ENCODE measurements around the gene RAX.

Gene RAX

GRCh38 chr18:59303006-59303405, 29.8 kb upstream of the RAX start:
- no CpG with 5 or more reads among the region's 2 CpGs for WGBS (ENCODE audit: extremely low coverage, insufficient coverage, insufficient read length)

GRCh38 chr18:59301929-59302328, 28.7 kb upstream of the RAX start:
- no peak overlapping the region for H2BK120ac ChIP-seq (ENCODE audit: insufficient read depth, low read length, poor library complexity)
- H3K18ac ChIP-seq (ENCODE audit: low read length) = no peak overlapping the region
- no peaks in the 10 kb centered on the region for H3K36me3 ChIP-seq (ENCODE audit: control insufficient read depth in 1 of 2, insufficient read depth in 2 of 2, low read length in 2 of 2)
- no peaks in the 10 kb centered on the region for H3K79me1 ChIP-seq (ENCODE audit: low read length)
- no peak overlapping the region for H3K4me3 ChIP-seq (ENCODE audit: low read depth, low read length)
- H3K9me3 ChIP-seq (ENCODE audit: insufficient read depth, low read depth, low read length) = no peaks in the 10 kb centered on the region
- no peak overlapping the region for H2AK5ac ChIP-seq (ENCODE audit: low read length)
- no peak overlapping the region for H2AFZ ChIP-seq (ENCODE audit: insufficient read depth, low read length, poor library complexity)
- H3K79me2 ChIP-seq (ENCODE audit: control insufficient read depth, insufficient read depth, low read length, poor library complexity) = no peaks in the 10 kb centered on the region
- no peak overlapping the region for H2BK12ac ChIP-seq (ENCODE audit: low read length)
- H3K23ac ChIP-seq (ENCODE audit: low read length) = no peak overlapping the region
- DNase-seq = no peak
- no peak overlapping the region for H3K14ac ChIP-seq (ENCODE audit: low read length)
- no peak overlapping the region for H3K4me2 ChIP-seq (ENCODE audit: low read length)
- H3K4ac ChIP-seq (ENCODE audit: low read depth, low read length) = no peak overlapping the region
- no peak overlapping the region for H4K12ac ChIP-seq (ENCODE audit: low read depth, low read length)
- no CpG with 5 or more reads among the region's 4 CpGs for WGBS (ENCODE audit: extremely low coverage, insufficient coverage, insufficient read length)
- H3K27ac ChIP-seq (ENCODE audit: low read depth, low read length) = no peak overlapping the region
- no peak overlapping the region for H4K8ac ChIP-seq (ENCODE audit: low read depth, low read length)
- no peaks in the 10 kb centered on the region for H3K27me3 ChIP-seq (ENCODE audit: insufficient read depth, low read length)
- no peak overlapping the region for H3K9ac ChIP-seq (ENCODE audit: low read length)
- H2BK5ac ChIP-seq (ENCODE audit: low read depth, low read length, poor library complexity) = no peak overlapping the region
- no peak overlapping the region for H4K91ac ChIP-seq (ENCODE audit: low read depth, low read length)
- H3K4me1 ChIP-seq (ENCODE audit: control insufficient read depth in 1 of 2, insufficient read depth in 2 of 2, low read length in 2 of 2) = no peaks in the 10 kb centered on the region

More at GRCh38 chr18:59303006-59303405, 29.8 kb upstream of the RAX start:
- Histone ChIP-seq H3K4me1 (ENCODE audit: control insufficient read depth in 1 of 2, insufficient read depth in 2 of 2, low read length in 2 of 2) (no peaks in the 10 kb centered on the region), H3K4me3 (ENCODE audit: low read depth, low read length) (no peak overlapping the region), H3K9ac (ENCODE audit: low read length) (no peak overlapping the region), H3K79me2 (ENCODE audit: control insufficient read depth, insufficient read depth, low read length, poor library complexity) (no peaks in the 10 kb centered on the region), H3K9me3 (ENCODE audit: insufficient read depth, low read depth, low read length) (no peaks in the 10 kb centered on the region), H3K4ac (ENCODE audit: low read depth, low read length) (no peak overlapping the region), H3K14ac (ENCODE audit: low read length) (no peak overlapping the region), H2AK5ac (ENCODE audit: low read length) (no peak overlapping the region), H2BK120ac (ENCODE audit: insufficient read depth, low read length, poor library complexity) (no peak overlapping the region), H3K27me3 (ENCODE audit: insufficient read depth, low read length) (no peaks in the 10 kb centered on the region), H3K27ac (ENCODE audit: low read depth, low read length) (no peak overlapping the region), H3K79me1 (ENCODE audit: low read length) (no peaks in the 10 kb centered on the region), H3K23ac (ENCODE audit: low read length) (no peak overlapping the region), H3K4me2 (ENCODE audit: low read length) (no peak overlapping the region), H2BK12ac (ENCODE audit: low read length) (no peak overlapping the region), H3K18ac (ENCODE audit: low read length) (no peak overlapping the region), H3K36me3 (ENCODE audit: control insufficient read depth in 1 of 2, insufficient read depth in 2 of 2, low read length in 2 of 2) (no peaks in the 10 kb centered on the region), H4K12ac (ENCODE audit: low read depth, low read length) (no peak overlapping the region), H4K8ac (ENCODE audit: low read depth, low read length) (no peak overlapping the region), H4K91ac (ENCODE audit: low read depth, low read length) (no peak overlapping the region), H2AFZ (ENCODE audit: insufficient read depth, low read length, poor library complexity) (no peak overlapping the region), H2BK5ac (ENCODE audit: low read depth, low read length, poor library complexity) (no peak overlapping the region)
- DNase-seq = no peak

DNA sequence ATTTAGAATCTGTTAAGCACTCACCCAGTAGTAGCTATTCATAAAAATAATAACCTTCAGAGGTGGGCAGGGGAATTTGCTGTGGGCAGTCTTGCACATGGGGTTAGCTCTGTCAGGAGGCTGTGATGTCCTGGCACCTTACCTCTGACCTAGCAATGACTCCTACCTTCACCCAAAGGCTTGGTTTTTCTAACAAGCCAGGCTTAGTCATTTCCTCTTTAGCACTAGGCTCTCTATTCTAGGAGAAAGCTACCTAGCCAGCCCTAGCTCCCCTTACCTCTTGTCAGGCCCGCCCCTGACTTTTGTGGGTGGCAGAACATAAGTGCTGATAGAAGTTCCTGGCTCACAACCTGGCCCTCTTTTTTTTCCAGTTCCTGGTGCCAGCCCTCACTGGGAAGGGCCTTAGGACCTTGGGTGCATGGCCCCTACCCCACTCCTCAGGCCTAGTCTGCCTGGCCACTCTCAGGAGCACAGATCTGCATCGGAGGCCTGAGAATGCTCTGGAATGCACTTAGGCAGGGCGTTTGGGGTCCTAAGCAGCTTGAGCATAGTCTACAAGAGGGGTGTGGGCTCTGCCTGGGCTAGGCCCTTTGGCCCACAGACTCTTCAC, 27.5 kb upstream of the RAX start:
- no peak overlapping the region for H3K9ac ChIP-seq (ENCODE audit: low read length)
- H3K4me3 ChIP-seq (ENCODE audit: low read depth, low read length) = no peak overlapping the region
- no peaks in the 10 kb centered on the region for H3K4me1 ChIP-seq (ENCODE audit: control insufficient read depth in 1 of 2, insufficient read depth in 2 of 2, low read length in 2 of 2)
- no peak overlapping the region for H4K91ac ChIP-seq (ENCODE audit: low read depth, low read length)
- no peak overlapping the region for H3K18ac ChIP-seq (ENCODE audit: low read length)
- H3K27me3 ChIP-seq (ENCODE audit: insufficient read depth, low read length) = no peaks in the 10 kb centered on the region
- H3K4ac ChIP-seq (ENCODE audit: low read depth, low read length) = no peak overlapping the region
- no peaks in the 10 kb centered on the region for H3K79me2 ChIP-seq (ENCODE audit: control insufficient read depth, insufficient read depth, low read length, poor library complexity)
- H2BK12ac ChIP-seq (ENCODE audit: low read length) = no peak overlapping the region
- no peak overlapping the region for H3K27ac ChIP-seq (ENCODE audit: low read depth, low read length)
- no peak overlapping the region for H3K4me2 ChIP-seq (ENCODE audit: low read length)
- no peak overlapping the region for H2BK120ac ChIP-seq (ENCODE audit: insufficient read depth, low read length, poor library complexity)
- no peak for DNase-seq
- H2AFZ ChIP-seq (ENCODE audit: insufficient read depth, low read length, poor library complexity) = no peak overlapping the region
- no peaks in the 10 kb centered on the region for H3K9me3 ChIP-seq (ENCODE audit: insufficient read depth, low read depth, low read length)
- no peak overlapping the region for H4K12ac ChIP-seq (ENCODE audit: low read depth, low read length)
- no peak overlapping the region for H3K14ac ChIP-seq (ENCODE audit: low read length)
- no peaks in the 10 kb centered on the region for H3K36me3 ChIP-seq (ENCODE audit: control insufficient read depth in 1 of 2, insufficient read depth in 2 of 2, low read length in 2 of 2)
- H3K79me1 ChIP-seq (ENCODE audit: low read length) = no peaks in the 10 kb centered on the region
- no peak overlapping the region for H2AK5ac ChIP-seq (ENCODE audit: low read length)
- no CpG with 5 or more reads among the region's 3 CpGs for WGBS (ENCODE audit: extremely low coverage, insufficient coverage, insufficient read length)
- H2BK5ac ChIP-seq (ENCODE audit: low read depth, low read length, poor library complexity) = no peak overlapping the region
- no peak overlapping the region for H3K23ac ChIP-seq (ENCODE audit: low read length)
- H4K8ac ChIP-seq (ENCODE audit: low read depth, low read length) = no peak overlapping the region

DNA sequence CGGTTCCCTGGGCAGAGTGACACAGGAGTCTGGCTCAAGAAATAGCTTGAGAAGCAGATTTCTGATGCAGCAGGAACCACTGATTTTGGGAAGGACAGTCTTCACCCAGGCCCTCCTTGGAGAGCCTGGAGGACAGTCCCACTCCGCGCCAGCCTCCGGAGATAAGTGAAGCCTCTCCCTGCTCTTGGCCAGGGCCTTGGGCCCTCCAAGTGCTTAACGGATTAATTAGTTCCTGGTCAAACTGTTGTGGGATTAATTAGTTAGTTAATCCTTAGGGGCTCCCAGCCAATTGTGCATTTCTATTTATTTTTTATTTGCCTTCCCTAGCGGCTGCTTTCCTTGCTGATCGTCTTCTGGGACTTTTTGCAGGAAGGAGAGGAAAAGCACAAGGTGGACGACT, 25.6 kb upstream of the RAX start:
- H3K27ac ChIP-seq (ENCODE audit: low read depth, low read length) = no peak overlapping the region
- H3K14ac ChIP-seq (ENCODE audit: low read length) = no peak overlapping the region
- no peak overlapping the region for H2AFZ ChIP-seq (ENCODE audit: insufficient read depth, low read length, poor library complexity)
- no peak overlapping the region for H3K23ac ChIP-seq (ENCODE audit: low read length)
- DNase-seq = no peak
- H3K4me2 ChIP-seq (ENCODE audit: low read length) = no peak overlapping the region
- H3K79me2 ChIP-seq (ENCODE audit: control insufficient read depth, insufficient read depth, low read length, poor library complexity) = no peaks in the 10 kb centered on the region
- H2AK5ac ChIP-seq (ENCODE audit: low read length) = no peak overlapping the region
- H2BK5ac ChIP-seq (ENCODE audit: low read depth, low read length, poor library complexity) = no peak overlapping the region
- H3K4ac ChIP-seq (ENCODE audit: low read depth, low read length) = no peak overlapping the region
- H3K36me3 ChIP-seq (ENCODE audit: control insufficient read depth in 1 of 2, insufficient read depth in 2 of 2, low read length in 2 of 2) = no peaks in the 10 kb centered on the region
- WGBS (ENCODE audit: extremely low coverage, insufficient coverage, insufficient read length) = no CpG with 5 or more reads among the region's 8 CpGs
- no peak overlapping the region for H2BK120ac ChIP-seq (ENCODE audit: insufficient read depth, low read length, poor library complexity)
- no peak overlapping the region for H3K9ac ChIP-seq (ENCODE audit: low read length)
- no peaks in the 10 kb centered on the region for H3K79me1 ChIP-seq (ENCODE audit: low read length)
- no peaks in the 10 kb centered on the region for H3K9me3 ChIP-seq (ENCODE audit: insufficient read depth, low read depth, low read length)
- H3K18ac ChIP-seq (ENCODE audit: low read length) = no peak overlapping the region
- H4K12ac ChIP-seq (ENCODE audit: low read depth, low read length) = no peak overlapping the region
- H3K4me1 ChIP-seq (ENCODE audit: control insufficient read depth in 1 of 2, insufficient read depth in 2 of 2, low read length in 2 of 2) = no peaks in the 10 kb centered on the region
- H4K8ac ChIP-seq (ENCODE audit: low read depth, low read length) = no peak overlapping the region
- peaks cover 3% of the 10 kb centered on the region for H3K27me3 ChIP-seq (ENCODE audit: insufficient read depth, low read length)
- H4K91ac ChIP-seq (ENCODE audit: low read depth, low read length) = no peak overlapping the region
- H2BK12ac ChIP-seq (ENCODE audit: low read length) = no peak overlapping the region
- H3K4me3 ChIP-seq (ENCODE audit: low read depth, low read length) = no peak overlapping the region

Data from trophoblast cell (in vitro differentiated cells and primary cell).